HEK293 (cell line): ENCODE data around the gene SHISAL2B.

Experiments
- CTCF ChIP-seq: fragments of 450-650 bp; formaldehyde crosslinking; IDR thresholded peaks from 2 replicates; pipeline ENCODE4 v1.5.1; 2016; ENCODE audit warnings: missing biosample characterization, missing genetic modification characterization
- REPIN1 ChIP-seq: fragments of 450-650 bp; formaldehyde crosslinking; IDR thresholded peaks from 2 replicates; pipeline ENCODE4 v1.5.1; 2017; ENCODE audit warnings: missing biosample characterization, missing genetic modification characterization, low read depth
- ZFHX2 ChIP-seq: fragments of 450-650 bp; formaldehyde crosslinking; conservative IDR thresholded peaks from 2 replicates; pipeline ENCODE4 v1.5.1; 2016; ENCODE audit warnings: missing biosample characterization, missing genetic modification characterization
- ZFP37 ChIP-seq: fragments of 450-650 bp; formaldehyde crosslinking; IDR thresholded peaks from 2 replicates; pipeline ENCODE4 v1.5.1; 2016; ENCODE audit warnings: missing biosample characterization, missing genetic modification characterization
- ZNF280D ChIP-seq: fragments of 450-650 bp; formaldehyde crosslinking; IDR thresholded peaks from 2 replicates; pipeline ENCODE4 v1.5.1; 2016; ENCODE audit warnings: missing biosample characterization, missing genetic modification characterization
- ZNF792 ChIP-seq: fragments of 450-650 bp; formaldehyde crosslinking; IDR thresholded peaks from 2 replicates; pipeline ENCODE4 v1.5.1; 2016; ENCODE audit warnings: missing biosample characterization, missing genetic modification characterization
- ZSCAN16 ChIP-seq: fragments of 450-650 bp; formaldehyde crosslinking; IDR thresholded peaks from 2 replicates; pipeline ENCODE4 v1.5.1; 2016; ENCODE audit warnings: missing biosample characterization, missing genetic modification characterization
- TF ChIP-seq, protein P1 (sequence below): sonication (generic); formaldehyde crosslinking; IDR thresholded peaks from 2 replicates; pipeline ENCODE4 v1.8.1; 2022; ENCODE audit warnings: mild to moderate bottlenecking, moderate library complexity, missing genetic modification reagents

DNA sequence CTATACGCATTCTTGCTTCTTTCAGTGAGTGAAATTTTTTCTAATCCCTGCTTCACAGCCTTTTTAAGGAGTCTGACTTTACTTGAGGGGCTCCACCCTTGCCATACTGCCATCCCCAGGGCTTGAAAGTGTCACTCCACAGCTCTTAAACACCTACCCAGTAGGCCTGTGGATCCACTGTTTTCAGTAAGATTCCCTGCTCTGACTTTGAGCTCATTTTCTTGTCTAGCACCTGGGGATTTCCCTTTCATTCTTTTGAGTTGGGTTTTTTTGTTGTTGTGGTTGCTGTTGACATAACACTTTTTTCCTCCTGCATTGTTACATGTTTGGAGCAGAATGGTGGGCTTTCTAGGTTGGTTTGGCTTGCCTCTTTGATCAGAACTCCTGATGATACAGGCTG lies 54.6 kb downstream of the SHISAL2B start:
- TF ChIP-seq CTCF (tag by site-specific recombination): no peak
- no peak for TF ChIP-seq ZFP37 (tag by site-specific recombination)
- no peak for TF ChIP-seq REPIN1
- no peak for TF ChIP-seq ZSCAN16 (tag by site-specific recombination)
- no peak for TF ChIP-seq ZNF280D (tag by site-specific recombination)
- TF ChIP-seq, protein P1, sequence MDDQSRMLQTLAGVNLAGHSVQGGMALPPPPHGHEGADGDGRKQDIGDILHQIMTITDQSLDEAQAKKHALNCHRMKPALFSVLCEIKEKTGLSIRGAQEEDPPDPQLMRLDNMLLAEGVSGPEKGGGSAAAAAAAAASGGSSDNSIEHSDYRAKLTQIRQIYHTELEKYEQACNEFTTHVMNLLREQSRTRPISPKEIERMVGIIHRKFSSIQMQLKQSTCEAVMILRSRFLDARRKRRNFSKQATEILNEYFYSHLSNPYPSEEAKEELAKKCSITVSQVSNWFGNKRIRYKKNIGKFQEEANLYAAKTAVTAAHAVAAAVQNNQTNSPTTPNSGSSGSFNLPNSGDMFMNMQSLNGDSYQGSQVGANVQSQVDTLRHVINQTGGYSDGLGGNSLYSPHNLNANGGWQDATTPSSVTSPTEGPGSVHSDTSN: no peak
- TF ChIP-seq ZNF792 (tag by site-specific recombination): no peak
- TF ChIP-seq ZFHX2 (tag by site-specific recombination): no peak
